Mucosa of gallbladder (tissue), 1 donor: ENCODE results near the gene SLC38A4. TPM values are rescaled to one million over a fixed set of nuclear protein-coding genes. Genes with fewer than 3 reads are reported as not detected.
"Not testable (repeated sequence)": the region's sequence is repeated elsewhere in the genome, so short reads cannot be mapped to it uniquely, and the experiment has no call there.

Experiments used
- DNase-seq: peaks from one replicate; pipeline ENCODE4 v3.0.0-alpha.2; 2020; ENCODE audit warnings: low spot score
- total RNA-seq: library from RNA; stranded (reverse); gene quantifications from one replicate; pipeline ENCODE4 v1.2.1, GENCODE V29; 2021
- donor health status: DM: no; HTN: no; CAD: no.

Gene SLC38A4
- total RNA-seq, 1 donor from 2014 or later = 0.69 TPM

GRCh38 chr12:46775796-46776195 is 50.0 kb downstream of the SLC38A4 start:
- DNase-seq = no peak

GRCh38 chr12:46774322-46774633 is 51.5 kb downstream of the SLC38A4 start:
- no peak for DNase-seq

GRCh38 chr12:46773586-46774321 is 52.0 kb downstream of the SLC38A4 start:
- DNase-seq = no peak

- DNase-seq = no peak
These were observed 54.4 kb downstream of the SLC38A4 start for GRCh38 chr12:46771268-46771827.

GRCh38 chr12:46770501-46771183 is 55.2 kb downstream of the SLC38A4 start:
- DNase-seq = no peak

GRCh38 chr12:46764005-46764404 is 61.8 kb downstream of the SLC38A4 start:
- no peak for DNase-seq

- DNase-seq = no peak
These were observed 62.6 kb downstream of the SLC38A4 start for GRCh38 chr12:46763230-46763629.

GRCh38 chr12:46754550-46754949 is 71.2 kb downstream of the SLC38A4 start:
- no peak for DNase-seq

GRCh38 chr12:46752396-46752795 is 73.4 kb downstream of the SLC38A4 start:
- DNase-seq = no peak

- DNase-seq = no peak
These were observed 74.6 kb downstream of the SLC38A4 start for GRCh38 chr12:46751173-46751572.

GRCh38 chr12:46749322-46749721 is 76.5 kb downstream of the SLC38A4 start:
- no peak for DNase-seq

GRCh38 chr12:46744283-46744682 is 81.5 kb downstream of the SLC38A4 start:
- DNase-seq = no peak

- no peak for DNase-seq
These were observed 82.3 kb downstream of the SLC38A4 start for GRCh38 chr12:46743456-46743855.

GRCh38 chr12:46742271-46742670 is 83.5 kb downstream of the SLC38A4 start:
- DNase-seq = not testable (repeated sequence)

GRCh38 chr12:46725332-46725731 is 100.5 kb downstream of the SLC38A4 start:
- no peak for DNase-seq

- no peak for DNase-seq
These were observed 102.0 kb downstream of the SLC38A4 start for GRCh38 chr12:46723629-46724419.

GRCh38 chr12:46722394-46723185 is 103.2 kb downstream of the SLC38A4 start:
- DNase-seq = no peak

- no peak for DNase-seq
These were observed 107.3 kb downstream of the SLC38A4 start for GRCh38 chr12:46718495-46718894.

- no peak for DNase-seq
These were observed 107.9 kb downstream of the SLC38A4 start for GRCh38 chr12:46717868-46718267.

- DNase-seq = no peak
These were observed 108.6 kb downstream of the SLC38A4 start for GRCh38 chr12:46717159-46717558.
